ENCODE results near the gene SPEM1. TPM values are rescaled to one million over a fixed set of nuclear protein-coding genes. Genes with fewer than 3 reads are reported as not detected.

SPEM1 gene
- total RNA-seq: not detected in 2 replicates

GRCh38 chr17:7419819-7420610, at the start of gene SPEM1:
Gene SPEM1 (plus strand): TSS chr17:7420324. CDS start chr17:7420385, 61 bp downstream.

GRCh38 chr17:7380855-7381683, 39.1 kb upstream of the SPEM1 start, which contains the start of gene TNK1:
Gene TNK1 (plus strand): TSS chr17:7381089. CDS start chr17:7382927, 1,838 bp downstream.

GRCh38 chr17:7394452-7395191, 25.5 kb upstream of the SPEM1 start, which contains the start of gene PLSCR3:
Gene PLSCR3 (minus strand): TSS chr17:7394525. CDS start chr17:7394110, 415 bp downstream.

GRCh38 chr17:7403977-7404736, 16.0 kb upstream of the SPEM1 start, which contains the start of gene TMEM256:
Gene TMEM256 (minus strand): TSS chr17:7404097. CDS start chr17:7404084, 13 bp downstream.

GRCh38 chr17:7407485-7408251, 12.5 kb upstream of the SPEM1 start, which contains the start of gene NLGN2:
Gene NLGN2 (plus strand): TSS chr17:7407845. CDS start chr17:7408256, 411 bp downstream.

GRCh38 chr17:7425316-7425715, 5.2 kb downstream of the SPEM1 start, which contains the start of gene SPEM2:
Gene SPEM2 (plus strand): TSS chr17:7425616. CDS start chr17:7425689, 73 bp downstream.

GRCh38 chr17:7428557-7428956, 8.4 kb downstream of the SPEM1 start, which contains the start of gene SPEM3:
Gene SPEM3 (plus strand): TSS chr17:7428857. CDS start chr17:7428903, 46 bp downstream.

GRCh38 chr17:7439462-7440112, 19.5 kb downstream of the SPEM1 start, which contains the start of gene FGF11:
Gene FGF11 (plus strand): TSS chr17:7439512. CDS start chr17:7439621, 109 bp downstream.

GRCh38 chr17:7444682-7445618, 24.8 kb downstream of the SPEM1 start, which contains the start of gene CHRNB1:
Gene CHRNB1 (plus strand): TSS chr17:7445061. CDS start chr17:7445128, 67 bp downstream.

Other genes with a start within 250 kb of the SPEM1 start
- gene ASGR1, start 241.0 kb upstream of the SPEM1 start, total RNA-seq: 0.66 and 0.68 TPM in 2 replicates
- 15.0 and 16.0 TPM in 2 replicates for gene DLG4, start 200.5 kb upstream of the SPEM1 start, total RNA-seq
- gene ACADVL, start 200.4 kb upstream of the SPEM1 start, total RNA-seq: 273 and 426 TPM in 2 replicates
- 69.3 and 76.5 TPM in 2 replicates for gene DVL2, start 185.8 kb upstream of the SPEM1 start, total RNA-seq
- 33.3 and 34.9 TPM in 2 replicates for gene PHF23, start 180.9 kb upstream of the SPEM1 start, total RNA-seq
- 172 and 209 TPM in 2 replicates for gene GABARAP, start 177.9 kb upstream of the SPEM1 start, total RNA-seq
- 17.6 and 35.4 TPM in 2 replicates for gene CTDNEP1, start 168.6 kb upstream of the SPEM1 start, total RNA-seq
- 29.7 and 35.6 TPM in 2 replicates for gene ELP5, start 168.1 kb upstream of the SPEM1 start, total RNA-seq
- gene CLDN7, start 157.8 kb upstream of the SPEM1 start, total RNA-seq: 3.5 and 8.2 TPM in 2 replicates
- 0.13 and 0.19 TPM in 2 replicates for gene SLC2A4, start 138.6 kb upstream of the SPEM1 start, total RNA-seq
- not detected in 2 replicates for gene YBX2, start 125.7 kb upstream of the SPEM1 start, total RNA-seq
- gene EIF5A, start 112.7 kb upstream of the SPEM1 start, total RNA-seq: 541 and 738 TPM in 2 replicates
- gene GPS2, start 105.0 kb upstream of the SPEM1 start, total RNA-seq: 33.6 and 40.6 TPM in 2 replicates
- gene NEURL4, start 91.0 kb upstream of the SPEM1 start, total RNA-seq: 14.2 and 18.9 TPM in 2 replicates
- gene ACAP1, start 83.8 kb upstream of the SPEM1 start, total RNA-seq: 0.56 and 2.2 TPM in 2 replicates
- gene KCTD11, start 68.2 kb upstream of the SPEM1 start, total RNA-seq: 5.8 and 5.9 TPM in 2 replicates
- gene TMEM95, start 65.2 kb upstream of the SPEM1 start, total RNA-seq: not detected in 2 replicates
- not detected in 2 replicates for gene TNK1, start 39.2 kb upstream of the SPEM1 start, total RNA-seq
- gene PLSCR3, start 25.8 kb upstream of the SPEM1 start, total RNA-seq: 18.6 and 25.4 TPM in 2 replicates
- 55.4 and 82.8 TPM in 2 replicates for gene TMEM256, start 16.2 kb upstream of the SPEM1 start, total RNA-seq
- 2.5 and 6.7 TPM in 2 replicates for gene NLGN2, start 12.5 kb upstream of the SPEM1 start, total RNA-seq
- not detected in 2 replicates for gene SPEM2, start 5.3 kb downstream of the SPEM1 start, total RNA-seq
- gene SPEM3, start 8.5 kb downstream of the SPEM1 start, total RNA-seq: not detected in 2 replicates
- gene TMEM102, start 15.1 kb downstream of the SPEM1 start, total RNA-seq: 2.4 and 3.2 TPM in 2 replicates
- gene FGF11, start 19.2 kb downstream of the SPEM1 start, total RNA-seq: 0.13 and 0.19 TPM in 2 replicates
- gene CHRNB1, start 24.7 kb downstream of the SPEM1 start, total RNA-seq: 6.6 and 7.6 TPM in 2 replicates
- gene ZBTB4, start 59.3 kb downstream of the SPEM1 start, total RNA-seq: 18.2 and 23.6 TPM in 2 replicates
- gene SLC35G6, start 61.1 kb downstream of the SPEM1 start, total RNA-seq: not detected in 2 replicates
- 98.6 and 101 TPM in 2 replicates for gene POLR2A, start 64.0 kb downstream of the SPEM1 start, total RNA-seq
- gene TNFSF12, start 128.7 kb downstream of the SPEM1 start, total RNA-seq: 9.2 and 21.8 TPM in 2 replicates
- gene TNFSF13, start 138.4 kb downstream of the SPEM1 start, total RNA-seq: 3.4 and 4.1 TPM in 2 replicates
- 55.3 and 71.7 TPM in 2 replicates for gene SENP3, start 141.6 kb downstream of the SPEM1 start, total RNA-seq
- 47.7 and 75.6 TPM in 2 replicates for gene CD68, start 159.3 kb downstream of the SPEM1 start, total RNA-seq
- 41.5 and 57.2 TPM in 2 replicates for gene MPDU1, start 163.5 kb downstream of the SPEM1 start, total RNA-seq
- gene SOX15, start 169.8 kb downstream of the SPEM1 start, total RNA-seq: 0.19 and 0.26 TPM in 2 replicates
- 45.9 and 56.7 TPM in 2 replicates for gene FXR2, start 194.6 kb downstream of the SPEM1 start, total RNA-seq
- gene SAT2, start 207.5 kb downstream of the SPEM1 start, total RNA-seq: 45.6 and 50.5 TPM in 2 replicates
- 0.26 and 0.50 TPM in 2 replicates for gene SHBG, start 209.8 kb downstream of the SPEM1 start, total RNA-seq
- under 0.01 TPM in 2 replicates for gene ATP1B2, start 230.6 kb downstream of the SPEM1 start, total RNA-seq

All from aortic smooth muscle cell (primary cell).